Measurements from ENCODE around the gene FMNL2.
A peak's percentile ranks its signal among the peaks of the same experiment; 100 is the strongest.

The FMNL2 gene

GRCh38 chr2:152369176-152369860 lies 34.3 kb downstream of the FMNL2 start (continued):
- no peak for TF ChIP-seq ZNF549 (tag by site-specific recombination; IDR thresholded peaks at IDR 0.05)
- no peak for TF ChIP-seq PRDM1 (tag by site-specific recombination; IDR thresholded peaks at IDR 0.05)
- TF ChIP-seq ZNF239 (tag by site-specific recombination; IDR thresholded peaks at IDR 0.05), result no peak
- no peak for TF ChIP-seq SETDB1 (IDR thresholded peaks at IDR 0.05; ENCODE audit: insufficient read length, low read length)
- no peak for TF ChIP-seq ZNF747 (tag by site-specific recombination; IDR thresholded peaks at IDR 0.05)
- no peak for TF ChIP-seq ZNF600 (tag by site-specific recombination; IDR thresholded peaks at IDR 0.05)
- peak; percentile 76 for TF ChIP-seq OSR2 (tag by site-specific recombination; IDR thresholded peaks at IDR 0.05)
- TF ChIP-seq ZNF302 (tag by site-specific recombination; IDR thresholded peaks at IDR 0.05; ENCODE audit: low read depth), result no peak
- TF ChIP-seq ZNF560 (tag by site-specific recombination; IDR thresholded peaks at IDR 0.05; ENCODE audit: borderline replicate concordance), result no peak
- no peak for TF ChIP-seq SP3 (tag by site-specific recombination; IDR thresholded peaks at IDR 0.05)
- TF ChIP-seq BCL6B (tag by site-specific recombination; IDR thresholded peaks at IDR 0.05), result no peak
- 0 out of 2 replicates have a peak, but pooled peaks have one; percentile 20 for TF ChIP-seq ZNF610 (tag by site-specific recombination; IDR thresholded peaks at IDR 0.05; ENCODE audit: borderline replicate concordance)
- peak; percentile 77 for TF ChIP-seq TRIM28 (IDR thresholded peaks at IDR 0.05; ENCODE audit: borderline replicate concordance, low read length)
- TF ChIP-seq OVOL3 (tag by site-specific recombination; IDR thresholded peaks at IDR 0.05), result no peak
- peak; percentile 79 for TF ChIP-seq FEZF1 (tag by site-specific recombination; IDR thresholded peaks at IDR 0.05)
- no peak for TF ChIP-seq HOXD13 (CRISPR knock-in tag; IDR thresholded peaks at IDR 0.05; ENCODE audit: borderline replicate concordance)
- TF ChIP-seq ZNF362 (tag by site-specific recombination; IDR thresholded peaks at IDR 0.05), result no peak
- TF ChIP-seq ZFP69B (tag by site-specific recombination; IDR thresholded peaks at IDR 0.05), result no peak
- TF ChIP-seq ZNF391 (tag by site-specific recombination; IDR thresholded peaks at IDR 0.05; ENCODE audit: borderline replicate concordance, low read depth), result no peak
- no peak for TF ChIP-seq BCL11B (tag by site-specific recombination; IDR thresholded peaks at IDR 0.05; ENCODE audit: low read depth)
- no peak for TF ChIP-seq PRDM4 (tag by site-specific recombination; IDR thresholded peaks at IDR 0.05)
- TF ChIP-seq ZNF514 (tag by site-specific recombination; IDR thresholded peaks at IDR 0.05), result no peak
- TF ChIP-seq ZXDB (tag by site-specific recombination; IDR thresholded peaks at IDR 0.05), result peak; percentile 46; the same call in 1 of the 2 replicates
- TF ChIP-seq ZSCAN18 (tag by site-specific recombination; IDR thresholded peaks at IDR 0.05), result no peak
- TF ChIP-seq KLF16 (tag by site-specific recombination; IDR thresholded peaks at IDR 0.05), result no peak
- TF ChIP-seq KLF8 (tag by site-specific recombination; IDR thresholded peaks at IDR 0.05), result no peak
- no peak for TF ChIP-seq ZNF350 (tag by site-specific recombination; IDR thresholded peaks at IDR 0.05)
- no peak for TF ChIP-seq ZSCAN30 (tag by site-specific recombination; IDR thresholded peaks at IDR 0.05)
- TF ChIP-seq ZNF692 (tag by site-specific recombination; IDR thresholded peaks at IDR 0.05), result no peak
- TF ChIP-seq ZNF26 (tag by site-specific recombination; IDR thresholded peaks at IDR 0.05), result no peak
- TF ChIP-seq ZBTB17 (tag by site-specific recombination; IDR thresholded peaks at IDR 0.05), result no peak

All from HEK293 (cell line).